Measurements from ENCODE around the gene HOXC5.

Gene HOXC5

GRCh38 chr12:54008260-54008552 lies 24.6 kb upstream of the HOXC5 start:
- DNase-seq, result no peak

- no peak for DNase-seq
Measured at GRCh38 chr12:54009171-54010052, 23.4 kb upstream of the HOXC5 start.

GRCh38 chr12:54010053-54010971 lies 22.5 kb upstream of the HOXC5 start:
- no peak for DNase-seq

GRCh38 chr12:54010972-54011664 lies 21.7 kb upstream of the HOXC5 start:
- DNase-seq, result no peak

- no peak for DNase-seq
Measured at GRCh38 chr12:54011665-54012532, 21.0 kb upstream of the HOXC5 start.

GRCh38 chr12:54012631-54013409 lies 20.0 kb upstream of the HOXC5 start:
- DNase-seq, result no peak

- DNase-seq, result no peak
Measured at GRCh38 chr12:54014377-54015017, 18.4 kb upstream of the HOXC5 start.

GRCh38 chr12:54015018-54015931 lies 17.6 kb upstream of the HOXC5 start:
- no peak for DNase-seq

- no peak for DNase-seq
Measured at GRCh38 chr12:54016051-54016450, 16.8 kb upstream of the HOXC5 start.

GRCh38 chr12:54016478-54016964 lies 16.3 kb upstream of the HOXC5 start:
- DNase-seq, result no peak

- DNase-seq, result no peak
Measured at GRCh38 chr12:54017027-54017788, 15.6 kb upstream of the HOXC5 start.

- peak; percentile 79 for DNase-seq
Measured at GRCh38 chr12:54017878-54018467, 14.9 kb upstream of the HOXC5 start.

GRCh38 chr12:54018468-54018984 lies 14.3 kb upstream of the HOXC5 start:
- no peak for DNase-seq

GRCh38 chr12:54019091-54019811 lies 13.6 kb upstream of the HOXC5 start:
- DNase-seq, result no peak

- DNase-seq, result no peak
Measured at GRCh38 chr12:54019924-54020590, 12.8 kb upstream of the HOXC5 start.

- DNase-seq, result no peak
Measured at GRCh38 chr12:54020591-54021405, 12.1 kb upstream of the HOXC5 start.

All from retina (tissue), 1 donor.